ENCODE measurements around the gene PCSK1N. TPM values are rescaled to one million over a fixed set of nuclear protein-coding genes. Genes with fewer than 3 reads are reported as not detected.

The PCSK1N gene
- total and polyA plus RNA-seq, 9 of the 15 experiments (the other 6 are each of a cell fraction or from before 2014, with no cell fraction given): 0.07 to 0.55 (median 0.54) TPM; not detected in 6

- TF ChIP-seq ZNF639 (CRISPR knock-in tag; conservative IDR thresholded peaks at IDR 0.05 in 1 of 2, IDR thresholded peaks at IDR 0.05 in 1 of 2): no peak
- TF ChIP-seq THRA (IDR thresholded peaks at IDR 0.05): no peak
- no peak for TF ChIP-seq CREB3 (tag; conservative IDR thresholded peaks at IDR 0.05; ENCODE audit: low read depth)
- no peak for TF ChIP-seq CTCFL (IDR thresholded peaks at IDR 0.05; ENCODE audit: borderline replicate concordance, insufficient read depth, low read depth, low read length, poor library complexity, severe bottlenecking)
- TF ChIP-seq HBP1 (CRISPR knock-in tag; IDR thresholded peaks at IDR 0.05): no peak
- peak in 1 of 2 experiments; percentile 19; a peak in 1 of 4 replicates for TF ChIP-seq RAD21 (CRISPR knock-in tag; conservative IDR thresholded peaks at IDR 0.05 in 1 of 2, IDR thresholded peaks at IDR 0.05 in 1 of 2)
- TF ChIP-seq FOXA3 (CRISPR knock-in tag; conservative IDR thresholded peaks at IDR 0.05 in 1 of 2, IDR thresholded peaks at IDR 0.05 in 1 of 2): no peak
- TF ChIP-seq TEAD1 (CRISPR knock-in tag; IDR thresholded peaks at IDR 0.05): peak in 1 of 2 experiments; percentile 65; a peak in 2 of 4 replicates
- TF ChIP-seq GABPB2 (CRISPR knock-in tag; conservative IDR thresholded peaks at IDR 0.05): no peak
- TF ChIP-seq TCF3 (CRISPR knock-in tag; IDR thresholded peaks at IDR 0.05): peak; percentile 39
Observed at GRCh38 chrX:48864210-48864609, 28.8 kb upstream of the PCSK1N start (continued).

Measured in K562 (cell line).